HepG2 (cell line): ENCODE results near the gene ZMIZ1. TPM values are rescaled to one million over a fixed set of nuclear protein-coding genes. Genes with fewer than 3 reads are reported as not detected.

Source experiments
- FOXP1 ChIP-seq, 2 experiments: fragments of 450-650 bp in 1 of 2; IDR thresholded peaks; 2 replicates each; pipeline ENCODE4 v1.6.1; 2017 to 2018; ENCODE audit warnings: antibody characterized with exemption in 1 of 2
- HES4 ChIP-seq: sonication (generic); formaldehyde crosslinking; IDR thresholded peaks from 2 replicates; pipeline ENCODE4 v1.9.0; 2021; ENCODE audit warnings: mild to moderate bottlenecking, missing genetic modification reagents, borderline replicate concordance
- HMG20A ChIP-seq: IDR thresholded peaks from 2 replicates; pipeline ENCODE4 v1.6.1; 2016; ENCODE audit warnings: borderline replicate concordance
- MAX ChIP-seq: IDR thresholded peaks from 2 replicates; pipeline ENCODE4 v1.6.1; 2012; ENCODE audit warnings: inconsistent platforms
- MIXL1 ChIP-seq: IDR thresholded peaks from 2 replicates; pipeline ENCODE4 v1.6.1; 2016
- NFAT5 ChIP-seq: sonication (generic); formaldehyde crosslinking; IDR thresholded peaks from 2 replicates; pipeline ENCODE4 v1.4.0; 2020; ENCODE audit warnings: missing genetic modification reagents
- SIX4 ChIP-seq: sonication (generic); formaldehyde crosslinking; IDR thresholded peaks from 2 replicates; pipeline ENCODE4 v1.4.0; 2020; ENCODE audit warnings: missing genetic modification reagents
- SNAPC5 ChIP-seq: sonication (generic); formaldehyde crosslinking; IDR thresholded peaks from 2 replicates; pipeline ENCODE4 v1.8.1; 2023; ENCODE audit warnings: mild to moderate bottlenecking, missing genetic modification reagents, borderline replicate concordance
- TEAD3 ChIP-seq: optimal IDR thresholded peaks from 2 replicates; pipeline ENCODE3; 2016; ENCODE audit warnings: borderline replicate concordance
- U2AF1 ChIP-seq: fragments of 200-400 bp; formaldehyde crosslinking; optimal IDR thresholded peaks from 2 replicates; pipeline ENCODE3; 2017; ENCODE audit warnings: mild to moderate bottlenecking, low read depth, low read length
- ZBTB34 ChIP-seq: sonication (generic); formaldehyde crosslinking; IDR thresholded peaks from 2 replicates; pipeline ENCODE4 v1.8.0; 2022; ENCODE audit warnings: mild to moderate bottlenecking, missing genetic modification reagents
- ZBTB46 ChIP-seq: sonication (generic); formaldehyde crosslinking; IDR thresholded peaks from 2 replicates; pipeline ENCODE4 v1.4.0; 2020; ENCODE audit warnings: mild to moderate bottlenecking, missing genetic modification reagents, borderline replicate concordance
- ZMAT3 ChIP-seq: sonication (generic); formaldehyde crosslinking; conservative IDR thresholded peaks from 2 replicates; pipeline ENCODE4 v1.7.0; 2021; ENCODE audit warnings: missing genetic modification reagents
- ZNF280D ChIP-seq: sonication (generic); formaldehyde crosslinking; IDR thresholded peaks from 2 replicates; pipeline ENCODE4 v1.5.1; 2020; ENCODE audit warnings: mild to moderate bottlenecking, missing genetic modification reagents
- ZNF326 ChIP-seq: sonication (generic); formaldehyde crosslinking; IDR thresholded peaks from 2 replicates; pipeline ENCODE4 v1.4.0; 2020; ENCODE audit warnings: missing genetic modification reagents, borderline replicate concordance
- ZNF484 ChIP-seq: sonication (generic); formaldehyde crosslinking; IDR thresholded peaks from 2 replicates; pipeline ENCODE4 v1.5.1; 2020; ENCODE audit warnings: mild to moderate bottlenecking, low read depth, missing genetic modification reagents, borderline replicate concordance
- ZNF569 ChIP-seq: sonication (generic); formaldehyde crosslinking; IDR thresholded peaks from 2 replicates; pipeline ENCODE4 v1.5.0; 2020; ENCODE audit warnings: mild to moderate bottlenecking, missing genetic modification reagents, moderate library complexity, borderline replicate concordance
- ZNF629 ChIP-seq: sonication (generic); formaldehyde crosslinking; conservative IDR thresholded peaks from 2 replicates; pipeline ENCODE4 v1.5.0; 2020; ENCODE audit warnings: missing genetic modification reagents
- polyA plus RNA-seq, 8 experiments: library from polyadenylated mRNA; depleted of rRNA in 3 of 8; stranded (reverse) in 7 of 8; unstranded in 1 of 8; fragments of >200 nt; fragmentation: Illumina TruSeq in 4 of 8; extraction: Trizol in 4 of 8; gene quantifications; 2 replicates each; pipeline versions ENCODE4 v1.2.1 to v1.2.3, GENCODE V29; 2011 to 2016; ENCODE audit warnings: low read depth in 4 of 8, missing spikeins in 1 of 8, mixed read lengths in 1 of 8; ENCODE audit not compliant: insufficient read depth in 1 of 8
- total RNA-seq, 5 experiments: library from RNA; depleted of rRNA; stranded (reverse); fragments of >200 nt; fragmentation: Illumina TruSeq; extraction: Trizol; gene quantifications; 2 replicates each; pipeline ENCODE4 v1.2.3, GENCODE V29; 2016; ENCODE audit warnings: low read depth in 1 of 5

The ZMIZ1 gene
- total and polyA plus RNA-seq, 2 of the 13 experiments (the other 11 are each of a cell fraction or from before 2014, with no cell fraction given), result 5.3 to 10.2 TPM

GRCh38 chr10:79059859-79060379, 8.8 kb upstream of the ZMIZ1 start (continued):
- TF ChIP-seq ZNF280D (CRISPR knock-in tag) (0 out of 2 replicates have a peak, but pooled peaks have one; percentile 10), ZNF629 (peak; percentile 71), TEAD3 (CRISPR knock-in tag) (peak; percentile 16), NFAT5 (CRISPR knock-in tag) (no peak), FOXP1 (IDR thresholded peaks at IDR 0.05) (no peak), FOXP1 (CRISPR knock-in tag; IDR thresholded peaks at IDR 0.05) (no peak), ZMAT3 (CRISPR knock-in tag) (no peak), HMG20A (0 out of 2 replicates have a peak, but pooled peaks have one; percentile 16), U2AF1 (no peak), ZBTB46 (no peak), MIXL1 (CRISPR knock-in tag) (peak; percentile 38; the same call in 1 of the 2 replicates), HES4 (no peak), MAX (peak; percentile 42; the same call in 1 of the 2 replicates), SNAPC5 (CRISPR knock-in tag) (no peak), ZNF326 (CRISPR knock-in tag) (no peak), ZBTB34 (CRISPR knock-in tag) (peak; percentile 90; the same call in 1 of the 2 replicates), SIX4 (0 out of 2 replicates have a peak, but pooled peaks have one; percentile 24), ZNF569 (CRISPR knock-in tag) (no peak), ZNF484 (no peak)
